Measurements from ENCODE around the gene HSPA12B.

DNA sequence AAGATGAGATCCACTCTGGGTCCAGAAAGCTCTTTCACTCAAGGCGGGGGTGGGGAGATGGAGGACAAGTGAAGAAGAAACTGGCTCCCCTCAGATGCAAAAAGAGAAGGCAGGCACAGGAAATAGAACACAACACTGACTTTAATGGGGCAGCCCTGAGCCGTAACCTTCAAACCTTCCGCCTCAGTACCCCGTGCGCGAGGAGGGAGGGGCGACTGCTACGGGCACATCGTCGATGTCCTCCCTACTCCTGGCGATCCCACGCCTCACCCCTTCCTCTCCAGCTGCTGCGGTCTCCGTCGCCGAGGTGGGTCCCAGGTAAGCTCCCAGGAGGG is 44.9 kb downstream of the HSPA12B start:
- no peak for TF ChIP-seq POLR2A (IDR thresholded peaks at IDR 0.05)
- TF ChIP-seq, protein P1, sequence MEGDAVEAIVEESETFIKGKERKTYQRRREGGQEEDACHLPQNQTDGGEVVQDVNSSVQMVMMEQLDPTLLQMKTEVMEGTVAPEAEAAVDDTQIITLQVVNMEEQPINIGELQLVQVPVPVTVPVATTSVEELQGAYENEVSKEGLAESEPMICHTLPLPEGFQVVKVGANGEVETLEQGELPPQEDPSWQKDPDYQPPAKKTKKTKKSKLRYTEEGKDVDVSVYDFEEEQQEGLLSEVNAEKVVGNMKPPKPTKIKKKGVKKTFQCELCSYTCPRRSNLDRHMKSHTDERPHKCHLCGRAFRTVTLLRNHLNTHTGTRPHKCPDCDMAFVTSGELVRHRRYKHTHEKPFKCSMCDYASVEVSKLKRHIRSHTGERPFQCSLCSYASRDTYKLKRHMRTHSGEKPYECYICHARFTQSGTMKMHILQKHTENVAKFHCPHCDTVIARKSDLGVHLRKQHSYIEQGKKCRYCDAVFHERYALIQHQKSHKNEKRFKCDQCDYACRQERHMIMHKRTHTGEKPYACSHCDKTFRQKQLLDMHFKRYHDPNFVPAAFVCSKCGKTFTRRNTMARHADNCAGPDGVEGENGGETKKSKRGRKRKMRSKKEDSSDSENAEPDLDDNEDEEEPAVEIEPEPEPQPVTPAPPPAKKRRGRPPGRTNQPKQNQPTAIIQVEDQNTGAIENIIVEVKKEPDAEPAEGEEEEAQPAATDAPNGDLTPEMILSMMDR (IDR thresholded peaks at IDR 0.05): no peak
- TF ChIP-seq POLR2AphosphoS5 (IDR thresholded peaks at IDR 0.05; ENCODE audit: insufficient read depth in 1 of 2, low read depth in 1 of 2): no peak

Data from vagina (tissue), 2 donors.